T-helper 17 cell (primary cell): ENCODE results near the gene NTSR1. TPM values are rescaled to one million over a fixed set of nuclear protein-coding genes. Genes with fewer than 3 reads are reported as not detected.
A peak's percentile ranks its signal among the peaks of the same experiment; 100 is the strongest.

Experiments
- ATAC-seq: fragments of 150-1000 bp; cut with Tn5 transposase; 2 replicates; pipeline ENCODE4 v1.10.0; 2021; ENCODE audit warnings: mild to moderate bottlenecking, moderate library complexity
- DNase-seq, 3 donors: peaks; one replicate each; pipeline versions ENCODE4 v3.0.0 to v3.0.0-alpha.2; 2020 to 2021
- H3K9me3 ChIP-seq: one replicate; pipeline ENCODE4 v1.7.0; 2013; ENCODE audit warnings: low read length, mild to moderate bottlenecking; ENCODE audit not compliant: control insufficient read depth, poor library complexity, severe bottlenecking
- H3K27ac Mint-ChIP-seq: one replicate; pipeline ENCODE4 v1.8.0; 2022; ENCODE audit warnings: mild to moderate bottlenecking, moderate library complexity, mixed read lengths
- H3K27me3 Mint-ChIP-seq: one replicate; pipeline ENCODE4 v1.8.0; 2022; ENCODE audit warnings: mixed read lengths
- H3K36me3 Mint-ChIP-seq: one replicate; pipeline ENCODE4 v1.8.0; 2022; ENCODE audit warnings: low read depth, mixed read lengths
- H3K4me1 Mint-ChIP-seq: one replicate; pipeline ENCODE4 v1.8.0; 2022; ENCODE audit warnings: mild to moderate bottlenecking, mixed read lengths
- H3K4me3 Mint-ChIP-seq: one replicate; pipeline ENCODE4 v1.8.0; 2022; ENCODE audit warnings: mild to moderate bottlenecking, moderate library complexity, mixed read lengths
- total RNA-seq, 4 donors: library from RNA in 2 of 4; stranded (reverse) in 2 of 4; gene quantifications; one replicate each; pipeline ENCODE4 v1.2.3 and lab custom pipeline; 2022 to 2026

NTSR1 gene
- total RNA-seq, 2 donors from 2014 or later = 0.10 TPM; not detected in 1

DNA sequence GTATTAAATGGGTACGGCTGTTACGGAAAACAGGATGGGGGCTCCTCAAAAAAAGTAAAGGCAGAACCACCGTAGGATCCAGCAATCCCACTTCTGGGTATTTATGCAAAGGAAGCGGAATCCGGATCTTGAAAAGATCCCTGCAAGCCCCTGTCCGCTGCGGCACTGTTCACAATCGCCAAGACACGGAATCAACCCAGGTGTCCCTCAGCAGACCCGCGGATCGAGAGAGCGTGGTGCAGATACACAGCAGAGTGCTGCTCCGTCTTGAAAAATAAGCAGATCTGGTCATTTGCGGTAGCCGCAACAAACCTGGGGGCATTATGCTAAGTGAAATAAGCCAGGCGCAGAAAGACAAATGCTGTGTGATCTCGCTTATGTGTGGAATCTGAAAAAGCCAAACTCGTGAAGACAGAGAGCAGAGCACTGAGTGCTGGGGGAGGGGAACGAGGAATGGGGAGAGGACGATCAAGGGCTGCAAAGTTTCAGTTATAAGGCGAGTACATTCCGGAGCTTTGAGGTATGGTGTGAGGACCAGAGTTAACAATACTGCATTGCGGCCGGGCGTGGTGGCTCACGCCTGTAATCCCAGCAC lies 41.3 kb downstream of the NTSR1 start:
- Mint-ChIP-seq H3K27ac (no peak overlapping the region), H3K27me3 (peaks cover 5% of the 10 kb centered on the region)
- DNase-seq = no peak

DNA sequence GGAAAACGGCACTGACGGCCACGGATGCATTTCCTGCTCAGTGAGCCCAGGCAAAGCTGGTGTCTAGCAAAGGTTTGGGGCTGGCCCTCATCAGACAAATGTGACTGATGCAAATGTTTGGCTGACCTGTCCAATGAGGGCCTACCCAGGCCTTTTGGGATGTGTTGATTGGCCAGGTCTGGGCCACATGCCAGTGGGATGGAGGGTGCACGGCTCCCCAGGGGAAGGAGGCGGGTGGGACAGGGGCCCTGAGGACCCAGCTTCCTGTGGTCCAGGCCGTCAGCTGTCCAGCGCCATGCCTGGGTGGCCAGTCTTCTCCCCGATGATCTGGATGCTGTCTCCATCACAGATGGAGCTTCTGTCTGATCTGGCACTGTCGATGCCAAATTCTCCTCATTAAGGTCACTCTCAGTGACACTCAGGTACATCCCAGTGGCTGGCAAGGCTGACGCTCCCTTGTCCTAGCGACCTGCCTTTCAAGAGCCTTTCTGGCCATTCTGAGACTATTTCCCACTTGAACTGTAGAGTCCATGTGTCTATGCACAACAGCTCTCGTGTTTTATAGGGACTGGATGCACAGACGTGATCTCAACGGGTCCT lies 43.0 kb downstream of the NTSR1 start:
- DNase-seq (no peak), ATAC-seq (no peak)
- no peaks in the 10 kb centered on the region for H3K9me3 ChIP-seq
- H3K4me1 Mint-ChIP-seq = peaks cover 2% of the 10 kb centered on the region
- peaks cover 4% of the 10 kb centered on the region for H3K27me3 Mint-ChIP-seq
- peak overlapping the region; percentile 39 for H3K27ac Mint-ChIP-seq
- no peak overlapping the region for H3K4me3 Mint-ChIP-seq
- H3K36me3 Mint-ChIP-seq = no peaks in the 10 kb centered on the region

More for the DNA sequence above, 41.3 kb downstream of the NTSR1 start:
- H3K9me3 ChIP-seq = no peaks in the 10 kb centered on the region
- Mint-ChIP-seq H3K4me1 (peaks cover 7% of the 10 kb centered on the region), H3K4me3 (no peak overlapping the region), H3K36me3 (peaks cover 5% of the 10 kb centered on the region)
- no peak for ATAC-seq

DNA sequence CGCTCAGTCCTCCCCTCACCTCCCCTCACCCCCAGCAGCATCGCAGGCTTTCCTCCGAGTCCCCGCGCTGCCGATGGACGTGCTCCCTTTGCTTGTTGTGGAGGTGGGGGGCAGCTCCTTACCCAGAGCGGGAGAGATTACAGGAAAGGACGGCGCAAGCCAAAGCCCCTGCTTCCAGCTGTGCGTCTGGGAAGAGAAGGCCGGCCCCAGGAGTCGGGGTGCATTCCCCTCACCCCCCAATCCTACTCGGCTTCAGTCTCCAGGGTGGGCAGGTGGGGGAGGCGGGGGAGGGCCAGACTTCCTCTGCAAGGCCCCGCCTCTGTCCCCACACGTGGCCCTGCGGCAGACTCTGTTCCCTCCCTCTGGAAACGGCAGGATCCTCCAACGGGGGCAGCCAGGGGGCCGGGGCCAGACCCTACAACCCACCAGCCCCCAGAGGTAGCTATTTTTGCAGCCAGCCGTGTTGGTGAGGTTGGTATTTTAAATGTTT lies 43.6 kb downstream of the NTSR1 start:
- no peaks in the 10 kb centered on the region for H3K9me3 ChIP-seq
- Mint-ChIP-seq H3K36me3 (no peaks in the 10 kb centered on the region), H3K27ac (no peak overlapping the region), H3K27me3 (peaks cover 4% of the 10 kb centered on the region), H3K4me3 (no peak overlapping the region), H3K4me1 (peaks cover 2% of the 10 kb centered on the region)
- ATAC-seq = no peak
- no peak for DNase-seq

DNA sequence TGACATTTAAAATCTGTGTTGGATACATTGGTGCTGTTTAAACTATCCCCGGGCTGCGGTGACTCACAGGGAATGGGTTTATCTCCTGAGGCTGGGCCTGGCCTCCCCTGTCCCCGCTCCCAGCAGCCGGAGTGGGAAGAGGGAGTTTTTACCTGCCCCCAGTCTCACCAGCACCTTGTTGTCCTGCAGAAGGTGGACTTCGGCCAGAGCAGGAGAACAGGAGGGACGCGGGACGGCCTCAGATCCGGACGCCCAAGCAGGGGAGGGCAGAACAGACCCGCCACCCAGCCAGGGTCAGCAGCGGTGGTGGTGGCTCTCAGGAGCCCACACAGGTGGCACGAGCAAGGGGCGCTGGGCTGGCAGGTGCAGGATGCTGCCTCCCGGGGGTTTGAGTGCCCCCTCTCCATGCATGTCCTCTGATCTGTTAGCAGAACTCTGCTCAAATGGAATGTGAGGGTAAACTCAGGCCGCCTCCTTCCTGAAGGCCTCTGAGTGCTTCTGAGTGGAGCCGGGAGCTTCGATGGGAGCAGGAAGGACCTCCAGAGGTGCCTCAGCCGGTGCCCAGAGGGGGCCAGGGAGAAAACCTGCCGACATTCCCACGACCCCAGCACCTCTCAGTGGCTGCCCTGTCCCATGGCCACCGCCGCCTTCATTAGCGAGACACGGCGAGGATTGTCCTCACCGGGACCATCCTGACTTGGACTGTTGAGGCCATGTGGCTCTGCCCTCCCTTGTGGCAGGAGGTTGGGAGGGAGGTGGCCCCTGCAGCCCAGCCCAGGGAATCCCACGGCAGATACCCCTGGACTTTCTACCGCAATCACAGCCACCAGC lies 44.2 kb downstream of the NTSR1 start:
- H3K36me3 Mint-ChIP-seq = no peaks in the 10 kb centered on the region
- peaks cover 2% of the 10 kb centered on the region for H3K4me1 Mint-ChIP-seq
- H3K4me3 Mint-ChIP-seq = no peak overlapping the region
- no peak overlapping the region for H3K27ac Mint-ChIP-seq
- H3K27me3 Mint-ChIP-seq = peaks cover 4% of the 10 kb centered on the region
- DNase-seq (peak in 1 of 3 donors; percentile 5), ATAC-seq (no peak)
- H3K9me3 ChIP-seq = no peaks in the 10 kb centered on the region

DNA sequence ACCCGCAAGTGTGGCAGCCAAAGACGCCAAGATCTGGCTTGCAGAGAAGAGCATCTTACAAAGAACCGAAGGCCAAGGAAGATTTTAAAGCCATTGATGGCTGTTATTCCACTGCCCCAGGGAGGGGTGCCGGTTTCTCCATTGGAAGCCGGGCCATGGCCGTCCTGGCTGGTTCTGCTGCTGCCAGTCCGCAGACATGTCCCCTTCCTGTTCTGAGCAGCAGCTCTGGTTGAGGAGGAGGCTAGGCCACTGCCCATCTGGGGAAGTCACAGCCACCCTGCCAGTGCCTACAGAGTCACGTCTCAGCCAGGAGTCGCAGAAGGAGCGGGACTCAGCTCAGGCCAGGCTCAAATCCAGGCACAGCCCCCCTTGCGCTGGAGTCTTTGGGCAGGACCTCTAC lies 45.0 kb downstream of the NTSR1 start:
- peaks cover 2% of the 10 kb centered on the region for H3K4me1 Mint-ChIP-seq
- peaks cover 4% of the 10 kb centered on the region for H3K27me3 Mint-ChIP-seq
- no peaks in the 10 kb centered on the region for H3K36me3 Mint-ChIP-seq
- H3K27ac Mint-ChIP-seq = no peak overlapping the region
- DNase-seq (no peak), ATAC-seq (no peak)
- no peaks in the 10 kb centered on the region for H3K9me3 ChIP-seq
- H3K4me3 Mint-ChIP-seq = no peak overlapping the region

DNA sequence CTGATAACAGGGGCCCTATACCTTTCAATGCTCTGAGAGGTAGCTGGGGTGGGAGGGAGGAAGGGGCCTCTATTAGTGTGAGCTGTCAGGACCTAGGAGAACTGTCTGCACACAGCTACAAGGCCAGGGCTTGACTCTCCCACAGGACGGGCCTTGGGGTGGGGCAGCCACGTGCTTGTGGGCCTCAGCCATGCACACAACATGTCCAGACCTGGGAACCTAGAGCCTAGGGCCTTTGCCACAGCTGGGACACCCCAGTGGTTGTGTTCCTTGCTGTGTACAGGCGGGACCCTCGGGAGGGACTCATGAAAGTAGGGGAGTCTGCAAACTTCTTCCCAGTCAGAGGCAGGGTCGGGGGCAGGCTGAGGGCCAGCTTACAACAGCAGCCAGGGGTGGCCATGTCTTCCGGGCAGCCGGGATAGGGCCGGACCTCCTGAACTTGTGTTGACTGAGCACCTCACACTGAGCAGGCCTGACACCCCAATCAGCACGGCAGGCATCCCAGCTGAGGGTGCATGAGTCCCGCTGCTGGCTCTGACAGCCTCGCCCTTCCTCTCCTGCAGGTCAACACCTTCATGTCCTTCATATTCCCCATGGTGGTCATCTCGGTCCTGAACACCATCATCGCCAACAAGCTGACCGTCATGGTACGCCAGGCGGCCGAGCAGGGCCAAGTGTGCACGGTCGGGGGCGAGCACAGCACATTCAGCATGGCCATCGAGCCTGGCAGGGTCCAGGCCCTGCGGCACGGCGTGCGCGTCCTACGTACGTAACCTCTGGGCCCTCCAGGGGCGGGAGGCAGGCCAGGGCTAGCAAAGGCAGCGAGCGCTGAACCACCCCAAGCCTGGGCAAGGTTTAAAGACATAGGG lies 45.7 kb downstream of the NTSR1 start:
- ATAC-seq (no peak), DNase-seq (peak in 1 of 3 donors; percentile 10)
- Mint-ChIP-seq H3K27ac (no peak overlapping the region), H3K36me3 (no peaks in the 10 kb centered on the region), H3K27me3 (peaks cover 4% of the 10 kb centered on the region), H3K4me3 (no peak overlapping the region), H3K4me1 (peaks cover 2% of the 10 kb centered on the region)
- no peaks in the 10 kb centered on the region for H3K9me3 ChIP-seq

DNA sequence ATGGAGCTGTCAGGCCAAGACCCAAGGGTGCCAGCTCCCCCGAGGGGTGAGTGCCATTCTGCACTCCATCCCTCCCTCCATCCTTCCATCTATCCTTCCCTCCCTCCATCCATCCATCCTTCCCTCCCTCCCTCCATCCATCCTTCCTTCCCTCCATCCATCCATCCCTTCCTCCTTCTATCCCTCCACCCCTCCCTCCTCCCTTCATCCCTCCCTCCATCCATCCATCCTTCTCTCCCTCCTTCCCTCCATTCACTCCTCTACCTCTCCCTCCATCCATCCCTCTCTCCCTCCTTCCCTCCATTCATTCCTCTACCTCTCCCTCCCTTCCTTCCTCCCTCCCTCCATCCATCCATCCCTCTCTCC lies 46.3 kb downstream of the NTSR1 start:
- ATAC-seq (no peak), DNase-seq (no peak)
- no peak overlapping the region for H3K4me3 Mint-ChIP-seq
- peaks cover 4% of the 10 kb centered on the region for H3K27me3 Mint-ChIP-seq
- H3K36me3 Mint-ChIP-seq = no peaks in the 10 kb centered on the region
- no peaks in the 10 kb centered on the region for H3K9me3 ChIP-seq
- H3K4me1 Mint-ChIP-seq = peaks cover 2% of the 10 kb centered on the region
- no peak overlapping the region for H3K27ac Mint-ChIP-seq

DNA sequence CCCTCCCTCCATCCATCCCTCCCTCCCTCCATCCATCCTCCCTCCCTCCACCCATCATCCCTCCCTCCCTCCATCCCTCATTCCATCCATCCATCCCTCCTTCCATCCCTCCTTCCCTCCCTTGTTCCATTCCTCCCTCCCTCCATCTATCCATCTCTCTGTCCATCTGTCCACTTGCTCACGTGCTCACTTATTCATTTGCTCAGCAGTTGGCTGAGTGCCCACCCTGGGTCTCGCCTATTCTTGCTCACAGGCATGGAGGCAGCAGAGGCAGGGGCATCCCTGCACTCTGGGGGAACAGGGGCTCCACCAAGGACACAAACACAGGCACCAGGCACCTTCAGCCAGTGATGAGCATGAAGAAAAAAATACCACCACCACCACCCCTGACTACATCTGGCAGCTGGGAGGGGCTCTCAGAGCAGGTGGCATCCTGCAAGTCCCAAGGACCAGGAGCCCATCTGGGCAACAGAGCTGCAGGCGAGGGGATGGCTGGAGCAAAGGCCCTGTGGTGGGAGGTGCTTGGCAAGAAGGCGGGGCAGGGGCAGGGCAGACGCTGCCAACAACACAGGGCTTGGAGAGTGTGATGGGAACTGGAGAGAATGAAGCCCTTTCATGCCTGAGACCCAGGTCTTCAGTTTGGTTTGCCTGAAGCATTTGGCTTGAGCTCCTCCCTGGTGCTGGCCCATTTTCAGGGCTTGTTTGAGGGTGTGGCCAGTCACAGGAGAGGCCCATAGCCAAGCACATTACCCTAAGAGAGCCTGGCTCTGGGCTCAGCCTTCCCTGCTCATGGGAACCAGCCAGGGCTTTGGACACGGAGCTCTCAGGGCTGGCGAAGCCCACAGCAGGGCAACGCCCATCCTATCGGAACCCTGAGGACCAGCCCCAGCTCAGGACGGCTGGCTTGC lies 47.4 kb downstream of the NTSR1 start:
- H3K36me3 Mint-ChIP-seq = no peaks in the 10 kb centered on the region
- H3K27ac Mint-ChIP-seq = no peak overlapping the region
- H3K4me3 Mint-ChIP-seq = no peak overlapping the region

DNA sequence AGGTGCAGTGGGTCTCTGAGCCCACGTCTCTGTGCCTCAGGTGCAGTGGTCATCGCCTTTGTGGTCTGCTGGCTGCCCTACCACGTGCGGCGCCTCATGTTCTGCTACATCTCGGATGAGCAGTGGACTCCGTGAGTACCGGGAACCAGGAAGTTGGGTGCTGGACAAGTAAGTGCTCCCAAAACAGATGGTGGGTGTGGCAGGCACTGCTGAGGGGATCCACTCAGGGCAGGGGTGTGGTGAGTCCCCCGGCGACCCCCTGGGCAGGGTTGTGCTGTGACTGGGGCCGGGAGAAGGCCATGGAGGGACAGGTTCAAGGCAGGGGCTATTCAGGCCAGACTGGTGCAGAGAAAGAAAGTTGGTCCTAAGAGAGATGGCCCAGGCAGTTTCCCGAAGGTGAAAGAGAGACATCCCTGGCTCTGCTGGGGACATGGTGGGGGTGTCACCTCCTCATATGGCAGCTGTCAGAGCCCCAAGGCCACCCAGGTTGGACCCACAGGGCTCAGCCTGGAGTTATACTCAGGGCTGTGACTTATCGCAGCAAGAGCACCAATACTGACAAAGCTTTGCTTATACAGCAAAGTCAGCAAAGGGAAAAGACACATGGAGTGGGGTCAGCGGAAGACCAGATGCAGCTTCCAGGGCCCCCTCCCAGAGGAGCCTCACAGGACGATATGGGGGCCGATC lies 49.7 kb downstream of the NTSR1 start:
- no peak for DNase-seq
- Mint-ChIP-seq H3K27me3 (peaks cover 4% of the 10 kb centered on the region), H3K27ac (no peak overlapping the region), H3K4me3 (no peak overlapping the region), H3K36me3 (no peaks in the 10 kb centered on the region), H3K4me1 (peaks cover 2% of the 10 kb centered on the region)
- H3K9me3 ChIP-seq = no peaks in the 10 kb centered on the region
- ATAC-seq = no peak

More for the DNA sequence above, 47.4 kb downstream of the NTSR1 start:
- Mint-ChIP-seq H3K27me3 (peaks cover 4% of the 10 kb centered on the region), H3K4me1 (peaks cover 2% of the 10 kb centered on the region)
- H3K9me3 ChIP-seq = no peaks in the 10 kb centered on the region
- no peak for DNase-seq
- no peak for ATAC-seq

DNA sequence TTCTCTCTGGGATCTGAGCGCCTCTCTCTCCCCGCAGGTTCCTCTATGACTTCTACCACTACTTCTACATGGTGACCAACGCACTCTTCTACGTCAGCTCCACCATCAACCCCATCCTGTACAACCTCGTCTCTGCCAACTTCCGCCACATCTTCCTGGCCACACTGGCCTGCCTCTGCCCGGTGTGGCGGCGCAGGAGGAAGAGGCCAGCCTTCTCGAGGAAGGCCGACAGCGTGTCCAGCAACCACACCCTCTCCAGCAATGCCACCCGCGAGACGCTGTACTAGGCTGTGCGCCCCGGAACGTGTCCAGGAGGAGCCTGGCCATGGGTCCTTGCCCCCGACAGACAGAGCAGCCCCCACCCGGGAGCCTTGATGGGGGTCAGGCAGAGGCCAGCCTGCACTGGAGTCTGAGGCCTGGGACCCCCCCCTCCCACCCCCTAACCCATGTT lies 51.4 kb downstream of the NTSR1 start:
- Mint-ChIP-seq H3K4me1 (peaks cover 2% of the 10 kb centered on the region), H3K4me3 (no peak overlapping the region), H3K27ac (no peak overlapping the region), H3K27me3 (peaks cover 4% of the 10 kb centered on the region), H3K36me3 (no peaks in the 10 kb centered on the region)
- DNase-seq = no peak
- H3K9me3 ChIP-seq = no peaks in the 10 kb centered on the region
- peak; percentile 10 for ATAC-seq

DNA sequence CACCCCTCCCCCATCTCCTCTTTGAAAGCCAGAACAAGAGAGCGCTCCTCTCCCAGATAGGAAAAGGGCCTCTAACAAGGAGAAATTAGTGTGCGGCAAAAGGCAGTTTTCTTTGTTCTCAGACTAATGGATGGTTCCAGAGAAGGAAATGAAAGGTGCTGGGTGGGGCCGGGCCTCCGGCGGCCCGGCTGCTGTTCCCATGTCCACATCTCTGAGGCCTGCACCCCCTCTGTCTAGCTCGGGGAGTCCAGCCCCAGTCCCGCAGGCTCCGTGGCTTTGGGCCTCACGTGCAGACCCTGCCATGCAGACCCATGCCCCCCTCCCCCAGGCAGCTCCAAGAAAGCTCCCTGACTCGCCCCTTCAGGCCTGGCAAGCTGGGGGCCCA lies 51.8 kb downstream of the NTSR1 start:
- Mint-ChIP-seq H3K4me3 (no peak overlapping the region), H3K4me1 (peaks cover 2% of the 10 kb centered on the region), H3K36me3 (no peaks in the 10 kb centered on the region), H3K27ac (no peak overlapping the region), H3K27me3 (peaks cover 4% of the 10 kb centered on the region)
- DNase-seq (no peak), ATAC-seq (no peak)
- H3K9me3 ChIP-seq = no peaks in the 10 kb centered on the region
